CMK (cell line): ENCODE data around the gene CD6.

Experiments
- DNase-seq: peaks from one replicate; pipeline ENCODE4 v3.0.0-alpha.2; 2010; ENCODE audit warnings: low read depth

CD6 gene

DNA sequence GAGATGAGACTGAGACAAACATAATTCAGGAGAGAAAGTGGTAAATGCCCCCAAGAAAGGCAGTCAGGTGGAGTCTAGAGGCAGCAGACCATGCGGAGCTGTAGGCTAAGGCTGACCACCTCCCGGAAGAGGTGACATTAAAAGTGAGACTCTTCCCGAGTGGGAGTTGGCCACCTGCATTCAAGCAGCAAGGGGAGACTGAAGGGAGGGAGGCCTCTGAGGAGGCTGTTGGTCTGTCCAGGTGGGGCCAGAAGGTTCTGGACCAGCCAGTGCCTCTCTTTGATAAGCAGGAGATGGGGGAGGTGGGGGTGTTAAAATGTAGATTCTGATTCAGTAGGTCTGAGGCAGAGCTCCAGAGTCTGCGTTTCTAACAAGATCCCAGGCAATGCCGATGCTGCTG, 37.5 kb downstream of the CD6 start:
- no peak for DNase-seq

DNA sequence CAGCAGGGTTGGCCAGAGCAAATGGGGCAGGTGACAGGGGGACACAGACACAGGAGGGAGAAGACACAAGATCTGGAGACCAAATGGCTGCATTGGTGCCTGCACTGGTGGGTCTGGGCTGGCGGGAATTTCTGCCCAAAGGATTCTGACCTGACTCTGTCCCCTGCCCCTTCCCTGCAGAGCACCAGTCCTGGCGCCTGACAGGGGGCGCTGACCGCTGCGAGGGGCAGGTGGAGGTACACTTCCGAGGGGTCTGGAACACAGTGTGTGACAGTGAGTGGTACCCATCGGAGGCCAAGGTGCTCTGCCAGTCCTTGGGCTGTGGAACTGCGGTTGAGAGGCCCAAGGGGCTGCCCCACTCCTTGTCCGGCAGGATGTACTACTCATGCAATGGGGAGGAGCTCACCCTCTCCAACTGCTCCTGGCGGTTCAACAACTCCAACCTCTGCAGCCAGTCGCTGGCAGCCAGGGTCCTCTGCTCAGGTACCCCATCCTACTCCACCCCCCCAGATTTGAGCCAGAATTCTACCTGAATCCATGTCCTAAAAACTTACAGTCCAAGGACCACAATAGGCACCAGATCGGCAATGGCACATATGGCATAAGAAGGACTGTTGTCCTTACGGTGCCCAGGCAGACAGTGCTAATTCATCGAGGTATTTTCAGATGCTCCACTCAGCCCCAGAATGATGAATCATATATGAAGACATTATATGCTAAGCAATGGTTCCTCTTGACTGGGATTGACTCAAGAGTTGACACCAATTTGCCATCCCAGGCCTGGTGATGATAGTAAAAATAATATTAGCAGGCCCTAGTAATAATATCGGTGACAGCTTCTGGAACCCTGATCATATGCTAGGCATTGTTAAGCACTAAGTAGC, 38.2 kb downstream of the CD6 start:
- DNase-seq: no peak

DNA sequence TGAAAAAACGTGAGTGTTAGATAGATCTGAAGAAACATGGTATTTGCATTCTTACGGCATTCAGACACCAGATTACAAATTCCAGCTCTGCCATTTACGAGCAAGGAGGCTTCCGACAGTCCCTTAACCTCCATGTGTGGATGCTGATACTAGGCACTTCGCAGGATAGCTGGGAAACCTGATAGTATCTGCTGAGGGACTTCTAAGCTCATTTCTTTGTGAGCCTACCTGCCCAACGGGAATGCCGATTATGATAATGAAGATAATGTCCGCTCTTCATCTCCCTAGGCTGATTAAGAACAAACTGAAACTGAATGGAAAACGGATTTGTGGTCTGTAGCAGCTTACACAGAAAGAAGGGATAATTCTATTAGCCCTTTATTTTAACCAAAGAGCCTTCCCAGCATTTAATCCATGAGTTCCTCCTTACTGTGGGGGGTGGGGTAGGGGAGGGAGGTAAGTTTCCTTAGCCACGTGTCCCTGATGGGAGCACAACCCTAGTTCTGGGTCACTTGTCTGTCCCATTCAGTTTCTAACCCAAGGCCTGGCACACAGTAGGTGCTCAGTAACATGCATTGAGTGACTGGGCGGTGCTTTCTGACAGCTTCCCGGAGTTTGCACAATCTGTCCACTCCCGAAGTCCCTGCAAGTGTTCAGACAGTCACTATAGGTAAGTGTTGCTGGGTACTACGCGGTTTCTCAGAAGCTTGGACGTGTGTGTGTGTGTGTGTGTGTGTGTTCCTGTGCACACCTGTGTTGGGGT, 39.2 kb downstream of the CD6 start:
- no peak for DNase-seq

DNA sequence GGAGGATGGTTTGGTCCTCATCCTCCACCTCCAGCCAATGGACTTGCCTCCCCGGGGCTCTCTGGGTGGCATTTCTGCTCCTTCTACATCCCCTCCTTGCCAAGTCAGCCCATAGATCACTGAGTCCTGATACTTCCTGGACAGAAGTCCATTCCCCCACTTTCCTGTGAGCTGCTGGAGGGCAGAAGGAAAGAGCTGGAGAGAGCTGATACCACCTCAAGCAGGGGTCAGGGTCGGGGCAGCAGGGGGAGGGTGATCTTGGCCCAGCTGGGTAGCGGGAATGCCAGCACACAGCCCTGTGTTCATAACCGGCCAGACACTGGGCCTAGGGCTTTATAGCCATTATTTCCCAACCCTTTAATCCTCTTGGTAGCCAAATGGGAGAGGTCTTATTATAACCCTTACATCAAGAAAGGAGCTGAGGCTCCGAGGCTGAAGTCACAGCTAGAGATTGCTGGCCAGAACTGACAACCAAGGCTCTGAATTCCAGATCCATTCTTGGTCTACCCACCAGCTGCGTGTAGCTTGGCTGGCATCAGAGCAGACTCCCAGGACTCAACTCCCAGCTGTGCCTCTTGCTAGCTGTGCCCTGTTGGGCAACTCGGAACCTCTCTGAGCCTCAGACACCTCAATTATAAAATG, 39.9 kb downstream of the CD6 start:
- peak; percentile 72 for DNase-seq

DNA sequence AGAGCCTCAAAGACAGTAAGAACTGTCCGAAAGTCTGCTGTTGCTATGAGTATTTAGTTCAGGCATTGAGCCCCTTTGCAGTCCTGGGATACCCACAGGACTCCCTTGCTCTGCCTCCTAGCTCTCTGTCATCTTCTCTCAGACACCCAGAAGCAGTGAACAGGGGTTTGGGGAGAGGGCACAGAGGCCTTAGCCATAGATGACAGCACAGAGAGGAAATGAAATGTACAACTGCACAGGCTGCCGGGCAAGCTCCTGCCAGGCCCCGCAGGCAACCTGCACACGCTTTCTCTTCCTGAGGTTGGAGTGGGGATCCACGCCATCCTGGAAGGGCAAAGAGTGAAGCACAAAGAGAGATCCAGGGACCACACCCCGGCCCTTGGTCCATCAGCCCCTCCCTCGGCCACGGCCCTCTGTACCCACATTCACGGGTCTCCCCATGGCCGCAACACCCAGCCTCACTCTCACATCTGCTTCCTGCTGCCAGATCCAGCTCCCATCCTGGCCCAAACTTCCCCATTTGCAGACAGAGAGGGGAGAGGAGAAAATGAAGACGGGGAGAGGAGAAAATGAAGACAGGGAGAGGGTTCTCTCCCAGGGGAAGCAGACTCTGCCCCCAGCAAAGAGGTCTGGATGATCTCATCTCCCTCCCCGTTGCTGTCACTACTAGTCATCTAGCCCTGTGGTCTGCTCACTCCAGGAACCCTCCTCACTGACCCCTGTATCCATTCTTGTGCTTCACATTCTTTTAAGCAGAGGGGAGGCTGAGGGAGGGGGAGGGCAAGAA, 40.7 kb downstream of the CD6 start:
- peak; percentile 77 for DNase-seq

DNA sequence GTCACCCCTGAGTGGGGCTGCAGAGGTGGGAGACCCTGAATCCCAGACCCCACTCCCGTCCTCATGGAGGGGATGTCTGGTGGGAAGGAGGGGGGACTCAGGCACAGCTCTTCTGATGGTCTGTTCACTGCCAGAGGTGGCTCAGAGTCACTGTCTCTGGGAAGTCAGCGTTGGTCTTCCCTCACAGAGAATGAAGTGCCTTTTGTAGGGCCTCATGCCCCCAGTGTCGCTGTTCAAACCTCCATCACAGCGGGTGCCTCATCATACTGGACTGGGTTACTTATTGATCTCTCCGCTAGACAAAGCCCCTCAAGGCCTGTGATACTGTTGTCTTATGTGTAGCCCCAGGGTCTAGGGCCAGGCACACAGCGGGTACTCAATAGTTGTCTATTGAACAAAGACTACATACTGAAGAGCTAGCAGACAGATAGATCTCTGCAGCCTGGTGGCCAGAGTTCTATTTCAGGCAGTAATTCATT, 41.3 kb downstream of the CD6 start:
- no peak for DNase-seq

DNA sequence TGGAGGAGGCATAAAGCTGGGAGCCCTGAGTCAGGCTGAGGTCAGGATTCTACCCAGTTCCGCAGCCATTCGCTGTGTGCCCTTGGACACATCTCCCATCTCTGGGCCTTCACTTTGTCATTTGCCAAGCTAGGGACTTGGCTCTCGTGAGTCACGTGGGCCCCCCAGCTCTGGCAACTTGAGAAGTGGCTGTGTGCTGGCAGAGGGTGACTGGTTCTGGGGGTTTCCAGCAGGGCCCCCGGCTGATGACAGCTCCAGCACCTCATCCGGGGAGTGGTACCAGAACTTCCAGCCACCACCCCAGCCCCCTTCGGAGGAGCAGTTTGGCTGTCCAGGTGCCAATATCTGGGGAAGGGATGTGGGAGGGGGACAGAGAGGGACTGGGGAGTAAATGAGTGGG, 46.6 kb downstream of the CD6 start:
- DNase-seq: no peak

DNA sequence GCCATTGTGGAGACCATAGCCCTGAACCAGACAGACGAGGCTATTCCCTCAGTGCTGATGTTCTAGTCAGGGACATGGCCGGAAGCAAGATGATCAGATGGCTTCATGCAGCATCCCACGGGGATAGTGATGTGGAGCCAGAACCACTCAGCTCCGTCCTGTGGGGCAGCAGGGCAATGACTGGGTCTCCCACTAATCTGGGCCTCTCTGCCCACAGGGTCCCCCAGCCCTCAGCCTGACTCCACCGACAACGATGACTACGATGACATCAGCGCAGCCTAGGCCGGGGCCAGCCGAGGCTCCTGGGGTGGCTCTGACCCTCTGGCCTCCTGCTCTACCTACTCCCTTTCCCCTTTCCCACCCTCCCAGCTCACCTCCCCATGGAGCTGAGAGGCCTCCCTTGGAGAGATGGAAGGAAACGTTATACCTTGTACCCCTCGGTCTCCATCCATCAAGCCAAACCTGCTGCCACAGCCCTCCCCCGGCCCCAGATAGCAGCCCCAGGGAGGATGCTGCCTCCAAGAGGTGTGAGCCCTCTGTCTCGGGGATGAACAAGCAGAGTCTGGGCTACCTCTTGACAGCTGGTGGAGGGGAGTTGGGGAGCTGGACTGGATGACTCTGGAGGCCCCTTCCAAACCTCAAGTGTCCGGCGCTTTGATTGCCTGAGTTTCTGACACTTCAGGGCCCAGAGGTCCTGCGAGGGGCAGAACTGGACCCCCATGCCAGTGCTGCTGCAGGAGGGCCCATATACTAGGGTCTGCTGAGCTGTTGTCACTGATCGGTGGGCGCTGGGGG, 47.8 kb downstream of the CD6 start:
- DNase-seq: no peak

DNA sequence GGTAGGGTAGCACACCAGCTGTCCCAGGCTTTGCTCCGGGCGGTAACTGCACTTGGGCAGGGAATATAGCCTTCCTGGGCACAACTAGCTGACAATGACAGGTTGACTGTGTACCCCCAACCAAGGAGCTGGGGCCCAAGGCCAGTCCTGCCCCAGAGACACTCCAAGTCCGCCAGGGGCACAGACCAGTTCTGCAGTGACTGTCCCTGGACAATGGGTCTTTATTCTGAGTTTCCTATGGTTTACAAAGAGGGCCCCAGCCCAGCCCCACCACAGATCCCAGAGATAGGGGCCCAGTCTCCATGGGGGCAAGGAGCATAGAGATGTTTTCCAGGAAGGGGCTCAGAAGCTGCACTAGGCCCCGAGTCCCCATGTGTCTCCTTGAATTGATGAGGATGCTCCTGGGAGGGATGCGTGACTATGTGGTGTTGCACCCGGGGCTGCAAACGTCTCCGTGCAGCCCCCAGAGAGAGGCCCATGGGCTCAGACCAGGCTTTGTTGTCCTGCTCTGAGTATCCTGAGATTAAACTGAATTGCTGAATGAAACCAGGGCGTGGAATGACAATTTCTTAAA, 48.4 kb downstream of the CD6 start:
- no peak for DNase-seq

DNA sequence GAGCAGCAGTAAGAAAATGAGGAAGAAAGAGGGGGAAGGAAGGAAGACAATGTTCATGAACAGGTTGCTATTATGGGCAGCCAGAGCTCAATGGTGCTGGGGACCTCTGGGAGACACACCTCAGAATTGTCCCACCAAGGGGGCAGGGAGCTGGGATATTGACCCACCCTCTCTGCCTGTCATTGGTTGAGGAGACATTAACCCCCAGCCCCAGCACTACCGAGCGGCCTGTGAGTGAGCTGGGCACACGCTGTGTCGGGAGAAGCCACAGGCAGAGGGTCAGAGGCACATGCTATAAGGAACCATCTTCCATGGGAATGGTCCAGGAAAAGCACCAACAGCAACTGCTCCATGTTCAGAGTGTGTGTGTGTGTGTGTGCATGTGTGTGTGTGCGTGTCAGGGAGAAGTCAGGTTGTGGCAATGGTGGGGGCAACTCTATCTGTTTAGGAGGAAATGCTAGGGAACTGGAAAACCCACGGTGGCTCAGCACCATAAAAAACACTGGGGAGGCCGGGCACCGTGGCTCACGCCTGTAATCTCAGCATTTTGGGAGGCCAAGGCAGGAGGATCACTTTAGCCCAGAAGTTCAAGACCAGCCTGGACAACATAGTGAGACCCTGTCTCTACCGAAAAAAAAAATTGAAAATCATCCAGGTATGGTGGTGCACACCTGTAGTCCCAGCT, 49.2 kb downstream of the CD6 start:
- no peak for DNase-seq

DNA sequence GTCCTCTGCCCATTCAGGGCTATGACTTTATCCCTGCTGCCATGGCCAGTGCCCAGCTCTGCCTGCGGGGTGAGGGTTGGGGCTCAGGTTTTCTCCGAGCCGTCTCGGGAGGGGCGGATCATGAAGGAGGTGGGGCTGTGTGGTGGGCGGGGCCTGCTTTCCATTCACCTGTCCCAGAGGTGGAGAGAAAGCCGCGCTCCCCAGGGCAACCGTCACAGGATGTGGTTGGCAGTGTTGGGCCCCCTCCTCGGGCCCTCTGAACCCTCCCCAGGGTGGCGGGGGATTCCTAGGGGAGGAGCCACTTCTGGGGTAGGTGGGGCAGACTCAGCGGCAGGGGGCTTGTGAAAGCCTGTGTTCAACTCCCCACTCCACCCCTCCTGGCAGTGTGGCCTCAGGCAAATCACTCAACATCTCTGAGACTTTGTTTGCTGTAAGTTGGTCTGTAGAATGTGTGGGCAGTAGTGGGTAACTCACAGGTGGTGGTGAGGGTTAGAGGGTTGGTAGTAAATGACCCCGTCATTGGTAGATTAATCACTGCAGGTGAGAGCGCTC, 50.3 kb downstream of the CD6 start:
- DNase-seq: no peak

DNA sequence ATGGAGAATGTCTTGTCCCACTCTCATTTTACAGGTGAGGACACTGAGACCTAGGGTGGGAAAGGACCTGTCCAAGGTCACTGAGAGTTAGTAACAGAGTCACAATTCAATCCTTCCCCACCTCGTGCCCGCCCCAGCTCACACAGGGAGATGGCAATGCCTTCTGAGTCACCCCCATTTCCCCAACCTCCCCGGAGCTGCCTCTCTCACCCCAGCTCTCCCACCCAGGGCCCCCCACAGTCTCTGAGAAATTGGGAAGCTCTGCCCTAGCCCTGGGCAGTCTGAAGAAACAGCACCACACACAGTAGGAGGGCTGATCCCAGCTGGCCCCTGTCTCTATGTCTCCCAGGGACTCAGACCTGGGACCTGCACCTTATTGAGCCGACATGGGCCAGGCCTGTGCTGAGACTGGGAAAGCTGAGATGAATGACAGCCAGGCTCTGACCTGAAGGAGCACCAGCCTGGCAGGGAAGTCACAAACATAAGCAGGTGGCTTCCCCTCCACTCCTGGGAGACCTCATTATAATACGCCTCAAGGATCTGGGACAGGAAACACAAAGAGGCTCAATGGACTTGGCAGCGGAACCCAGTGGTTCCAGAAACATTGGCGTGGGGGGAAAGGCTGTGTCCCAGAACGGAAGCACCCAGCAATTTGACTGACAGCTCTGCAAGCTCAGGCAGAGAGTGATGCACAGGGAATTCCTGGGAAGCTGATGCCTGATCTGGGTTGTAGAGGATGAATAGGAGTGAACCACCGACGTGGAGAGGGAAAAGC, 51.0 kb downstream of the CD6 start:
- DNase-seq: no peak

DNA sequence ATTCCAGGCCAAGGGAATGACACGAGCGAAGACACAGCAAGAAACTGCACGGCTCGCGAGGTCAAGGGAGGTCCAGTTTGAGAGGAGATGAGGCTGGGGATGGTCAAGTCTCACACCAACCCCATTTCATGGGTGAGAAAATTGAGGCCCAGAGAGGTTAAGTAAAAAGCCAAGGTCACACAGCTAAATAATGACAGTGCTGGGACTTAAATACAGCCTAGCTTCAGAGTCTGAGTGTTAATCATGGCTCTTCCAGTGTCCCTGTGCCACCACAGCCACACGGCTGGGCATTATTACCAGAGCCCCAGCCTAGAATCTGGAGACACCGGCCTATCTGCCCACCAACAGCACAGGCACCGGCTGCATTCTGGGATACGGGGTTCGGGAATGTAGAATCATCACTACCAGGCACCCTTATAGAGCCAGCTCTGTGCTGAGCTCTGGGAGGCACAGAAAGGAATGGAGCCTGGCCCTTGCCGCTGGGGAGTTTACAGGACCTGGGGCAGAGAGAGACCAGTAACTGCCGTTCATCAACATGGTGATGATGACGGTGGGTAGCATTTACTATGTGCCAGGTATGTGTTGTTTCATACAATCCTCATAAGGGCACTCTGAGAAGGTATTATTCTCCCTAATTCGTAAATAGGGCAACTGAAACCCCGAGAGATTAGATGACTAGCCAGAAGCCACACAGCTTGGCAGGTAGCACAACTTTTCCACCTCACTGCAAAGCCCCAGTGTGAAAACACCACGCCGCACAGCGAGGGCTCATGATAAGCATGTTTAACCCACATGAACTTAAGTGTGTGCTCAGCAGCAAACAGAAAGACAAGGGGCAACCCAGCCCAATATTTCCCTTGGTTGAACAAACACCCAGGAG, 51.8 kb downstream of the CD6 start:
- no peak for DNase-seq

DNA sequence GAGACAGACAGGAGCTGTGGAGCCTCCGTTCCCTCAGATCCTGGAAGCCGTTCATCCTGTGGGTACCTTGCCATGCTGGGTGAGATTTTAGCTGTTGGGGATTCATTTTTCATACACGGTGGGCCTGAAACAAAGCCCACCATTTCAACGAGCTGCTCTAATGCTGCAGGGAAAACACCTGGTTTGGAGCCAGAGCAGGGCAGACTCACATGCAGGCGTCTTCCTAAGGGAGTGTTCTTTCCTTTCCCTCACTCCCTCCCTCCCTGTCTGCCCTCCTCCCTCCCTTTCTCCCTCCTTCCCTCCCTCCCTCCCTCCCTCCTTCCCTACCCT, 52.5 kb downstream of the CD6 start:
- DNase-seq: no peak

DNA sequence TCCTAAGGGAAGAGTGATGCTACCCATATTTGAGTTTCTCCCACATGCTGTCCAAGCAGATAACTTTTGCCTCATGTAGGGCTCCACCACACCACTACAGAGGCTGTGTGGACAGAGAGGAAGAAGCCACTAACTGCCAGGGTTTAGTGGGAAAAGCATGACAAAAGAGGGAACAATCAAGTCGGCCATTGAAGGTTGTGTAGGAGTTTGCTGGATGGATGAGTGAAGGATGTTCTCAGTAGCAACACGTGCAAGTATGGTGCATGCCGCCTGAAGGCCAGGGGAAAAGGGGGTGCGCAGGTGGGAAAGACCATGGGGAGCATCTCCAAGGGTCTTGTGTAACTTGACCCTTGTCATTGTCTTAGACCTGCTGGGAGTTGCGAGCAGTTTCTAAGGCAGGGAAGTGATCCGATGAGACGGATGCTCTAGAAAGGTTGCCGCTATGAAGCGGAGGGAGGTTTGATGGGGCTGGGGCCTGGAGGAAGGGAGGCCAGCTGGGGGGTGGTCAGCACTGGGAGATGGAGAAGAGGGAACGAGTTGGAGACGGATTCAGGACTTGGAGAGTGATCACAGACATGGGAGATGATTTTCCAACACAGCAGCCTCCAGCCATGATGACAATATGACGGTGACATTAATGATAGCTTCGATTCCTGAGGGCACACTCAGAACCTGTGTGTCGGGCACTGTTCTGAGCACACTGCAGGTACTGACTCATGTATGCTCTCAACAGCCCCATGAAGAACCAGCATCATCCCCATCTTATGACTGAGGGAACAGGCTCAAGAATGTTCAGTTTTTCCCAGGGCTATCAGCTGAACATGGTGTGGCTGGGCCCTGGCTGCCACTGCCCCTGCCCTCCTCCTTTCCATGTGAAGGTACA, 53.7 kb downstream of the CD6 start:
- no peak for DNase-seq

DNA sequence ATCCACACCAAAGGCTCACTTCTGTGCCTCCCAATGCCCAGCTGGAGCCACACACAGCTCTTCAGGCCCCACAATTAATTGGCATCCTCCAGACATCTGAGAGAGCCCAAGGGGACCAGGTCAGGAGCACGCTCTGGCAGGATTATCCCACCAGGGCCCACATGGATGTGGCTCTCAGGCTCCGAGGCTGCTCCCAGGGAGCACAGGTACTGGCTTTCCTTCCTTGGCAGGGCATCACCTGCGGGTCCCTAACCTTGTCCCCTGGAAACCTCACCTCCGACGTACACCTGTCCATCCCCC, 54.3 kb downstream of the CD6 start:
- no peak for DNase-seq
